A549 (cell line): ENCODE results near the gene ACYP1. TPM values are rescaled to one million over a fixed set of nuclear protein-coding genes. Genes with fewer than 3 reads are reported as not detected.

ENCODE experiments used
- ATAC-seq, 2 experiments: fragments of 200-7000 bp in 1 of 2; fragments of >200 bp in 1 of 2; cut with Nextera tagmentation in 1 of 2; cut with Tn5 transposase in 1 of 2; 3 replicates each; pipeline versions ENCODE4 v1.8.0 to v1.9.1; 2018 to 2020; ENCODE audit warnings: mild to moderate bottlenecking in 1 of 2, moderate library complexity in 1 of 2
- CTCF ChIA-PET: fragments of 300-600 bp; sonication (Branson Sonifier 250); formaldehyde crosslinking; extraction: SDS; loops from one replicate; lab custom pipeline; 2021; ENCODE audit warnings: antibody characterized with exemption, inconsistent platforms; lab: Yijun Ruan, JAX
- POLR2A ChIA-PET: fragments of 350-600 bp; formaldehyde crosslinking; extraction: SDS; loops from one replicate; lab custom pipeline; 2021; ENCODE audit warnings: antibody characterized with exemption, inconsistent platforms; lab: Yijun Ruan, JAX
- DNase-seq, 2 experiments: peaks; one replicate each; pipeline versions ENCODE4 v3.0.0 to v3.0.0-alpha.2; 2011 to 2016; ENCODE audit warnings: low read depth in 1 of 2, low spot score in 1 of 2
- FAIRE-seq: peaks from 2 replicates; lab custom pipeline; 2011; peaks lifted over from hg19 to GRCh38; lab: Jason Lieb, UNC
- H3K27ac ChIP-seq, 2 experiments: fragments of >200 bp; sonication (Bioruptor Twin); formaldehyde crosslinking; 3 replicates each; pipeline ENCODE4 v1.5.1; 2016 to 2017
- H3K4me1 ChIP-seq: fragments of >200 bp; sonication (Bioruptor Twin); formaldehyde crosslinking; 3 replicates; pipeline ENCODE4 v1.6.1; 2016
- H3K4me2 ChIP-seq: fragments of >200 bp; sonication (Bioruptor Twin); formaldehyde crosslinking; 3 replicates; pipeline ENCODE4 v1.6.1; 2016
- H3K4me3 ChIP-seq: fragments of >200 bp; sonication (Bioruptor Twin); formaldehyde crosslinking; 3 replicates; pipeline ENCODE4 v1.5.1; 2016
- H3K9me3 ChIP-seq: fragments of >200 bp; sonication (Bioruptor Twin); formaldehyde crosslinking; 3 replicates; pipeline ENCODE4 v1.6.1; 2016
- BHLHE40 ChIP-seq: IDR thresholded peaks from 2 replicates; pipeline ENCODE4 v1.6.1; 2012; ENCODE audit warnings: low read depth, low read length, inconsistent platforms
- CEBPB ChIP-seq, 2 experiments: fragments of >200 bp in 1 of 2; sonication (Bioruptor Twin) in 1 of 2; formaldehyde crosslinking in 1 of 2; IDR thresholded peaks; 2 replicates each; pipeline ENCODE4 v1.6.1; 2012 to 2016
- FOSB ChIP-seq: fragments of 250-450 bp; sonication (Bioruptor Pico); IDR thresholded peaks from 2 replicates; pipeline ENCODE4 v1.5.0; 2020; ENCODE audit warnings: mild to moderate bottlenecking, moderate library complexity
- FOXS1 ChIP-seq: fragments of 250-450 bp; sonication (Bioruptor Pico); IDR thresholded peaks from 2 replicates; pipeline ENCODE4 v1.5.0; 2020; ENCODE audit warnings: mild to moderate bottlenecking, moderate library complexity
- HDAC2 ChIP-seq: fragments of 200-600 bp; sonication (generic); IDR thresholded peaks from 2 replicates; pipeline ENCODE4 v1.6.1; 2016
- HEYL ChIP-seq: fragments of 250-450 bp; sonication (Bioruptor Pico); IDR thresholded peaks from 2 replicates; pipeline ENCODE4 v1.8.0; 2021; ENCODE audit warnings: mild to moderate bottlenecking, moderate library complexity
- HOXB5 ChIP-seq: fragments of 250-450 bp; sonication (Bioruptor Pico); IDR thresholded peaks from 2 replicates; pipeline ENCODE4 v1.5.0; 2020; ENCODE audit warnings: mild to moderate bottlenecking, moderate library complexity
- KDM1A ChIP-seq: fragments of 200-600 bp; sonication (generic); IDR thresholded peaks from 2 replicates; pipeline ENCODE4 v1.6.1; 2016; ENCODE audit warnings: low read depth, mild to moderate bottlenecking
- KDM5A ChIP-seq: fragments of 200-600 bp; sonication (generic); IDR thresholded peaks from 2 replicates; pipeline ENCODE4 v1.6.1; 2016; ENCODE audit warnings: antibody characterized with exemption, mild to moderate bottlenecking
- MAZ ChIP-seq: fragments of 150-350 bp; IDR thresholded peaks from 2 replicates; pipeline ENCODE4 v1.6.1; 2014; ENCODE audit warnings: antibody characterized with exemption, low read depth, low read length, borderline replicate concordance
- MYC ChIP-seq: IDR thresholded peaks from 2 replicates; pipeline ENCODE4 v1.6.1; 2012; ENCODE audit warnings: mild to moderate bottlenecking, inconsistent platforms, low read length, improper control_type of control experiment, borderline replicate concordance
- NFE2L2 ChIP-seq: fragments of 150-350 bp; conservative IDR thresholded peaks from 2 replicates; pipeline ENCODE4 v1.6.1; 2014; ENCODE audit warnings: low read length
- NPAS2 ChIP-seq: fragments of 250-450 bp; sonication (Bioruptor Pico); IDR thresholded peaks from 2 replicates; pipeline ENCODE4 v1.8.0; 2022; ENCODE audit warnings: mild to moderate bottlenecking, moderate library complexity, borderline replicate concordance
- NR3C1 ChIP-seq: fragments of >200 bp; sonication (Bioruptor Twin); formaldehyde crosslinking; IDR thresholded peaks from 3 replicates; pipeline ENCODE4 v1.6.1; 2017
- PBX3 ChIP-seq: IDR thresholded peaks from 2 replicates; pipeline ENCODE4 v1.6.1; 2012
- PHF8 ChIP-seq: fragments of 200-600 bp; sonication (generic); IDR thresholded peaks from 2 replicates; pipeline ENCODE4 v1.6.1; 2016; ENCODE audit warnings: low read depth, mild to moderate bottlenecking, antibody characterized with exemption, moderate library complexity, borderline replicate concordance
- RAD21 ChIP-seq, 2 experiments: fragments of >200 bp in 1 of 2; sonication (Bioruptor Twin) in 1 of 2; formaldehyde crosslinking in 1 of 2; IDR thresholded peaks in 1 of 2; conservative IDR thresholded peaks in 1 of 2; 2 replicates in 1 of 2; 3 replicates in 1 of 2; pipeline ENCODE4 v1.6.1; 2012 to 2018; ENCODE audit warnings: inconsistent platforms in 1 of 2
- TFCP2L1 ChIP-seq: fragments of 250-450 bp; sonication (Bioruptor Pico); IDR thresholded peaks from 2 replicates; pipeline ENCODE4 v1.5.0; 2021; ENCODE audit warnings: mild to moderate bottlenecking
- ZC3H11A ChIP-seq: fragments of 450-650 bp; IDR thresholded peaks from 2 replicates; pipeline ENCODE4 v1.6.1; 2014; ENCODE audit warnings: antibody characterized with exemption, mild to moderate bottlenecking
- WGBS: methylation state at CpG from one replicate; pipeline ENCODE4 v1.1.6; 2017; ENCODE audit errors: missing lambda C conversion rate; 5-methylcytosine and 5-hydroxymethylcytosine counted together
- polyA plus RNA-seq, 4 experiments: library from polyadenylated mRNA; depleted of rRNA in 3 of 4; stranded (reverse); fragments of >200 nt; fragmentation: RNase III in 1 of 4; extraction: RNeasy Plus Mini Kit Qiagen cat#74134 plus additional on column Dnase treatment in 1 of 4; gene quantifications; 2 replicates in 3 of 4; 3 replicates in 1 of 4; pipeline ENCODE4 v1.2.3, GENCODE V29; 2011 to 2017
- TF ChIP-seq, protein P1 (sequence below): fragments of 250-450 bp; sonication (Bioruptor Pico); IDR thresholded peaks from 2 replicates; pipeline ENCODE4 v1.5.0; 2021; ENCODE audit warnings: mild to moderate bottlenecking, moderate library complexity, borderline replicate concordance
- TF ChIP-seq, protein P2 (sequence below): fragments of 200-600 bp; sonication (generic); IDR thresholded peaks from 2 replicates; pipeline ENCODE4 v1.6.1; 2016; ENCODE audit warnings: antibody characterized with exemption, mild to moderate bottlenecking, moderate library complexity

Gene ACYP1
- polyA plus RNA-seq, 2 of the 4 experiments (the other 2 are of a cell fraction): 34.3 to 36.7 TPM

DNA sequence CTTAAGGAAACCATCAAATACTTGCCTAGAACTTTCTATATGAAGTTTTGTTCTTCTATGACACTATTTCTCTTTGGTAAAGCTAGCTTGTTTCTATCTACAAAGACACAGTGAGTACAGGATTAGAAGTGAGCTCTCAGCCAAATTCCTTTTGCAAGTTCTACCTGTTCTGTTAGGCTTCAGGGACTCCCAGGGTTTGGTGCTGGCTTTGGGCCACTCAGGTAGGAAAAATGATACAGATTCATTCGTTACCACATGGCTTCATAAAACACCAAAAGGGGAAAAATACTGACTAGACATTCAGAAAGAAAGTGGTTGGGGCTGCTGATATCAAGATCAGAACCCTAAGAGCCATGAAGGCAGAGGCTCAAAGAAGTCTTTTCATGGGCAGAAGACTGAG lies 19.4 kb upstream of the ACYP1 start:
- Histone ChIP-seq H3K4me2 (no peak overlapping the region), H3K27ac (no peak overlapping the region), H3K9me3 (no peaks in the 10 kb centered on the region), H3K4me3 (no peak overlapping the region), H3K4me1 (no peaks in the 10 kb centered on the region)
- no peak for DNase-seq
- POLR2A ChIA-PET: interaction anchor here (1.3 kb wide), 1 partner anchor 19 kb away, joined by 3 read pairs; the partner anchor contains the start of gene ACYP1
- WGBS: 83% methylated on average over 1 of the region's 1 CpG
- CTCF ChIA-PET: interaction anchor here (0.8 to 13.1 kb wide), 9 partner anchors 10 to 224 kb away, joined by 3 to 148 read pairs (median 4); partner anchors contain the start of genes ACYP1 and ZC2HC1C
- FAIRE-seq: no peak
- TF ChIP-seq HOXB5 (CRISPR knock-in tag): no peak
- no peak for TF ChIP-seq MYC
- no peak for TF ChIP-seq CEBPB (IDR thresholded peaks at IDR 0.05)
- TF ChIP-seq, all 56 proteins: peak for 0
- ATAC-seq: no peak

DNA sequence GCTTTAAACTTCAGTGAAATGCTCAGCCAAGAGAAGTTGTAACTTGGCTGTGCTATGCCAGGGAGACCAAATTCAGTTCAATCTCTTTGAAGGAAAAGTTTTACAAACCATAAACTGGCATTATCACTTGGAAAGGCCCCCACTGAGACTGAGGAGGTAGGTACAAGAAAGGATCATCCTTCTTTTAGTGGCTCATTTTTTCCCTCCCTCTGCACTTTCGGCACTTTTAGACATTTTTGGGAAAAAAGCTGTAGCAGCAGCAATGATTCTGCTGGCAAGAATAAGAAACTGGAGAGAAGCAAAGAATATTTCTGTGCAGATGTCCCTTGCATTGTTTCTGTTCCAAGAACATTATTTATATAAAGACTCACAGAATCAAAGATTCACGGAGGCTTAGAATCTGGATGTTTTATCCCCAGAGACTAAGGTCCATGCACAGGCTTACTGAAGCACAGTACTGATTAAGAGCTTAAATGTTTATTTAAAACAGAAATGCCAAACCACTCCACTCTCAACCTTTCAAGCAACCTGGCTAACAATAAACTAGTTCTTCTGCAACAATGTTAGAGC lies 17.9 kb upstream of the ACYP1 start:
- 88% methylated on average over 2 of the region's 2 CpGs for WGBS
- no peak overlapping the region for H3K4me3 ChIP-seq
- no peak overlapping the region for H3K4me2 ChIP-seq
- DNase-seq: no peak
- FAIRE-seq: no peak
- CTCF ChIA-PET: interaction anchor here (1.0 to 13.1 kb wide), 3 partner anchors 137 to 222 kb away, joined by 3 to 148 read pairs (median 12); no protein-coding TSS in a partner anchor
- no peak overlapping the region for H3K27ac ChIP-seq
- ATAC-seq: no peak
- POLR2A ChIA-PET: no interaction called here
- H3K4me1 ChIP-seq: no peaks in the 10 kb centered on the region
- H3K9me3 ChIP-seq: no peaks in the 10 kb centered on the region
- TF ChIP-seq, protein P1, sequence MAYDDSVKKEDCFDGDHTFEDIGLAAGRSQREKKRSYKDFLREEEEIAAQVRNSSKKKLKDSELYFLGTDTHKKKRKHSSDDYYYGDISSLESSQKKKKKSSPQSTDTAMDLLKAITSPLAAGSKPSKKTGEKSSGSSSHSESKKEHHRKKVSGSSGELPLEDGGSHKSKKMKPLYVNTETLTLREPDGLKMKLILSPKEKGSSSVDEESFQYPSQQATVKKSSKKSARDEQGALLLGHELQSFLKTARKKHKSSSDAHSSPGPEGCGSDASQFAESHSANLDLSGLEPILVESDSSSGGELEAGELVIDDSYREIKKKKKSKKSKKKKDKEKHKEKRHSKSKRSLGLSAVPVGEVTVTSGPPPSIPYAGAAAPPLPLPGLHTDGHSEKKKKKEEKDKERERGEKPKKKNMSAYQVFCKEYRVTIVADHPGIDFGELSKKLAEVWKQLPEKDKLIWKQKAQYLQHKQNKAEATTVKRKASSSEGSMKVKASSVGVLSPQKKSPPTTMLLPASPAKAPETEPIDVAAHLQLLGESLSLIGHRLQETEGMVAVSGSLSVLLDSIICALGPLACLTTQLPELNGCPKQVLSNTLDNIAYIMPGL (CRISPR knock-in tag): no peak
- no peak for TF ChIP-seq KDM1A
- TF ChIP-seq NFE2L2: no peak
- no peak for TF ChIP-seq MAZ
- no peak for TF ChIP-seq HDAC2
- TF ChIP-seq PBX3: no peak
- TF ChIP-seq BHLHE40: no peak
- no peak for TF ChIP-seq ZC3H11A
- TF ChIP-seq KDM5A: no peak
- TF ChIP-seq FOSB (CRISPR knock-in tag): no peak
- no peak for TF ChIP-seq NR3C1
- no peak for TF ChIP-seq RAD21 (conservative IDR thresholded peaks at IDR 0.05 in 1 of 2, IDR thresholded peaks at IDR 0.05 in 1 of 2)
- no peak for TF ChIP-seq NPAS2
- TF ChIP-seq, protein P2, sequence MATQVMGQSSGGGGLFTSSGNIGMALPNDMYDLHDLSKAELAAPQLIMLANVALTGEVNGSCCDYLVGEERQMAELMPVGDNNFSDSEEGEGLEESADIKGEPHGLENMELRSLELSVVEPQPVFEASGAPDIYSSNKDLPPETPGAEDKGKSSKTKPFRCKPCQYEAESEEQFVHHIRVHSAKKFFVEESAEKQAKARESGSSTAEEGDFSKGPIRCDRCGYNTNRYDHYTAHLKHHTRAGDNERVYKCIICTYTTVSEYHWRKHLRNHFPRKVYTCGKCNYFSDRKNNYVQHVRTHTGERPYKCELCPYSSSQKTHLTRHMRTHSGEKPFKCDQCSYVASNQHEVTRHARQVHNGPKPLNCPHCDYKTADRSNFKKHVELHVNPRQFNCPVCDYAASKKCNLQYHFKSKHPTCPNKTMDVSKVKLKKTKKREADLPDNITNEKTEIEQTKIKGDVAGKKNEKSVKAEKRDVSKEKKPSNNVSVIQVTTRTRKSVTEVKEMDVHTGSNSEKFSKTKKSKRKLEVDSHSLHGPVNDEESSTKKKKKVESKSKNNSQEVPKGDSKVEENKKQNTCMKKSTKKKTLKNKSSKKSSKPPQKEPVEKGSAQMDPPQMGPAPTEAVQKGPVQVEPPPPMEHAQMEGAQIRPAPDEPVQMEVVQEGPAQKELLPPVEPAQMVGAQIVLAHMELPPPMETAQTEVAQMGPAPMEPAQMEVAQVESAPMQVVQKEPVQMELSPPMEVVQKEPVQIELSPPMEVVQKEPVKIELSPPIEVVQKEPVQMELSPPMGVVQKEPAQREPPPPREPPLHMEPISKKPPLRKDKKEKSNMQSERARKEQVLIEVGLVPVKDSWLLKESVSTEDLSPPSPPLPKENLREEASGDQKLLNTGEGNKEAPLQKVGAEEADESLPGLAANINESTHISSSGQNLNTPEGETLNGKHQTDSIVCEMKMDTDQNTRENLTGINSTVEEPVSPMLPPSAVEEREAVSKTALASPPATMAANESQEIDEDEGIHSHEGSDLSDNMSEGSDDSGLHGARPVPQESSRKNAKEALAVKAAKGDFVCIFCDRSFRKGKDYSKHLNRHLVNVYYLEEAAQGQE: no peak
- TF ChIP-seq PHF8: no peak
- no peak for TF ChIP-seq TFCP2L1 (CRISPR knock-in tag)
- TF ChIP-seq HEYL (CRISPR knock-in tag): no peak
- TF ChIP-seq FOXS1: no peak
